ENCODE measurements around the gene HCFC1R1. TPM values are rescaled to one million over a fixed set of nuclear protein-coding genes. Genes with fewer than 3 reads are reported as not detected.
A peak's percentile ranks its signal among the peaks of the same experiment; 100 is the strongest.

Gene HCFC1R1
- total RNA-seq, 1 donor from 2014 or later: 65.7 TPM

GRCh38 chr16:3051494-3051893 is 27.8 kb upstream of the HCFC1R1 start:
- Mint-ChIP-seq H3K9me3 (no peaks in the 10 kb centered on the region), H3K4me1 (peaks cover 3% of the 10 kb centered on the region), H3K36me3 (peaks cover 6% of the 10 kb centered on the region), H3K27me3 (ENCODE audit: low read depth) (peaks cover 52% of the 10 kb centered on the region), H3K4me3 (no peak overlapping the region), H3K27ac (no peak overlapping the region)
- TF ChIP-seq, protein P1, sequence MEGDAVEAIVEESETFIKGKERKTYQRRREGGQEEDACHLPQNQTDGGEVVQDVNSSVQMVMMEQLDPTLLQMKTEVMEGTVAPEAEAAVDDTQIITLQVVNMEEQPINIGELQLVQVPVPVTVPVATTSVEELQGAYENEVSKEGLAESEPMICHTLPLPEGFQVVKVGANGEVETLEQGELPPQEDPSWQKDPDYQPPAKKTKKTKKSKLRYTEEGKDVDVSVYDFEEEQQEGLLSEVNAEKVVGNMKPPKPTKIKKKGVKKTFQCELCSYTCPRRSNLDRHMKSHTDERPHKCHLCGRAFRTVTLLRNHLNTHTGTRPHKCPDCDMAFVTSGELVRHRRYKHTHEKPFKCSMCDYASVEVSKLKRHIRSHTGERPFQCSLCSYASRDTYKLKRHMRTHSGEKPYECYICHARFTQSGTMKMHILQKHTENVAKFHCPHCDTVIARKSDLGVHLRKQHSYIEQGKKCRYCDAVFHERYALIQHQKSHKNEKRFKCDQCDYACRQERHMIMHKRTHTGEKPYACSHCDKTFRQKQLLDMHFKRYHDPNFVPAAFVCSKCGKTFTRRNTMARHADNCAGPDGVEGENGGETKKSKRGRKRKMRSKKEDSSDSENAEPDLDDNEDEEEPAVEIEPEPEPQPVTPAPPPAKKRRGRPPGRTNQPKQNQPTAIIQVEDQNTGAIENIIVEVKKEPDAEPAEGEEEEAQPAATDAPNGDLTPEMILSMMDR (IDR thresholded peaks at IDR 0.05; ENCODE audit: unreplicated experiment): no peak
- DNase-seq (ENCODE audit: low spot score in 2 of 2, unreplicated experiment in 2 of 2): no peak

GRCh38 chr16:3051009-3051408 is 27.3 kb upstream of the HCFC1R1 start:
- Mint-ChIP-seq H3K9me3 (no peaks in the 10 kb centered on the region), H3K4me3 (no peak overlapping the region), H3K27ac (no peak overlapping the region), H3K27me3 (ENCODE audit: low read depth) (peaks cover 54% of the 10 kb centered on the region), H3K4me1 (peaks cover 3% of the 10 kb centered on the region), H3K36me3 (peaks cover 6% of the 10 kb centered on the region)
- no peak for DNase-seq (ENCODE audit: low spot score in 2 of 2, unreplicated experiment in 2 of 2)
- TF ChIP-seq, protein P1 (IDR thresholded peaks at IDR 0.05; ENCODE audit: unreplicated experiment): no peak

- Mint-ChIP-seq H3K27ac (no peak overlapping the region), H3K4me1 (peaks cover 3% of the 10 kb centered on the region), H3K27me3 (ENCODE audit: low read depth) (peaks cover 60% of the 10 kb centered on the region), H3K9me3 (no peaks in the 10 kb centered on the region), H3K36me3 (peaks cover 6% of the 10 kb centered on the region), H3K4me3 (no peak overlapping the region)
- DNase-seq (ENCODE audit: low spot score in 2 of 2, unreplicated experiment in 2 of 2): no peak
- TF ChIP-seq, protein P1 (IDR thresholded peaks at IDR 0.05; ENCODE audit: unreplicated experiment): no peak
Observed at GRCh38 chr16:3050487-3050886, 26.7 kb upstream of the HCFC1R1 start.

DNA sequence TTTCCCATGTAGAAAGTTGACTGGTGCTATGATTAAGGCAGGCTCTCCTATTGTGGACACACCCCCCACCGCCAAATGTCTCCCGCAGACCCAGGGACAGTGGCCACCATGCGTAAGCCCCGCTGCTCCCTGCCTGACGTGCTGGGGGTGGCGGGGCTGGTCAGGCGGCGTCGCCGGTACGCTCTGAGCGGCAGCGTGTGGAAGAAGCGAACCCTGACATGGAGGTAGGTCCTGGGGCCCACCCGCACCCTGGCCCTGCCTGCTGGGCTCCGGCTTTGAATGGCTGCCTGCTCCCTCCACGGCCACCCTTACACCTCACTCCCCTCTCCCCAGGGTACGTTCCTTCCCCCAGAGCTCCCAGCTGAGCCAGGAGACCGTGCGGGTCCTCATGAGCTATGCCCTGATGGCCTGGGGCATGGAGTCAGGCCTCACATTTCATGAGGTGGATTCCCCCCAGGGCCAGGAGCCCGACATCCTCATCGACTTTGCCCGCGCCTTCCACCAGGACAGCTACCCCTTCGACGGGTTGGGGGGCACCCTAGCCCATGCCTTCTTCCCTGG is 26.3 kb upstream of the HCFC1R1 start:
- TF ChIP-seq, protein P1 (IDR thresholded peaks at IDR 0.05; ENCODE audit: unreplicated experiment): no peak
- Mint-ChIP-seq H3K9me3 (no peaks in the 10 kb centered on the region), H3K27ac (no peak overlapping the region), H3K4me1 (peaks cover 6% of the 10 kb centered on the region), H3K4me3 (no peak overlapping the region), H3K27me3 (ENCODE audit: low read depth) (peaks cover 65% of the 10 kb centered on the region), H3K36me3 (peaks cover 6% of the 10 kb centered on the region)
- no peak for DNase-seq (ENCODE audit: low spot score in 2 of 2, unreplicated experiment in 2 of 2)

GRCh38 chr16:3047387-3047720 is 23.6 kb upstream of the HCFC1R1 start:
- peaks cover 7% of the 10 kb centered on the region for H3K4me1 Mint-ChIP-seq
- TF ChIP-seq, protein P1 (IDR thresholded peaks at IDR 0.05; ENCODE audit: unreplicated experiment): no peak
- H3K27me3 Mint-ChIP-seq (ENCODE audit: low read depth): peaks cover 91% of the 10 kb centered on the region
- DNase-seq (ENCODE audit: low spot score in 2 of 2, unreplicated experiment in 2 of 2): no peak
- H3K27ac Mint-ChIP-seq: no peak overlapping the region
- H3K9me3 Mint-ChIP-seq: no peaks in the 10 kb centered on the region
- peak overlapping the region; percentile 43 for H3K4me3 Mint-ChIP-seq
- H3K36me3 Mint-ChIP-seq: no peaks in the 10 kb centered on the region
